GM13977 (cell line): Measurements from ENCODE around the gene GAB3.
"Not testable (repeated sequence)": the region's sequence is repeated elsewhere in the genome, so short reads cannot be mapped to it uniquely, and the experiment has no call there.

ENCODE experiments used
- DNase-seq: peaks from one replicate; pipeline ENCODE4 v3.0.0; 2012; ENCODE audit warnings: low spot score
- in situ Hi-C: fragments of 300-500 bp; cut with MboI; formaldehyde crosslinking; loops from one replicate; pipeline ENCODE4 v1.12.0; 2022; ENCODE audit warnings: low sequenced_read_pairs, low pct_unique_long_range_greater_than_20kb, mixed read lengths, inconsistent platforms; ENCODE audit not compliant: unreplicated experiment
- TF ChIP-seq, protein P1 (sequence below): IDR thresholded peaks from 2 replicates; pipeline ENCODE4 v1.5.1; 2012; ENCODE audit warnings: mild to moderate bottlenecking, control low read depth; ENCODE audit not compliant: insufficient read depth; ENCODE audit errors: extremely low read depth, missing control alignments

Gene GAB3

DNA sequence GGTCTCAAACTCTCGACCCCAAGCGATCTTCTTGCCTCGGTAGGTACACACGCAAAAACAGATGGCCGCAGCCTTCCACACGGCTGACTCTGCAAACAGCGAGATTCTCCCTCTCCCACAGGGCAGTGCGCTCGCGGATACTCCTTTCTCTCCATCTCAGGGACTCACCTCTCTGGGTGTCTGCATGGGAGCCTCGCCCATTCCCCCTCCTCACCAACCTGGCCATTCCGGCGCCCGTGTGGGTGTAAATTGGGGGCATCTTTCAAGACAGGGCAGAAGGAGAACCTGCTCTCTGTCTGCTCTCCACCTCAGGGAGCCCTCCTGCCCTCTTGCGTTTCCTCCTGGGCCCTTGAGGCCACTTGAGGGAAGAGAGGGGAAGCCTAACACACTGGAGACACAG is 101.9 kb downstream of the GAB3 start:
- TF ChIP-seq, protein P1, sequence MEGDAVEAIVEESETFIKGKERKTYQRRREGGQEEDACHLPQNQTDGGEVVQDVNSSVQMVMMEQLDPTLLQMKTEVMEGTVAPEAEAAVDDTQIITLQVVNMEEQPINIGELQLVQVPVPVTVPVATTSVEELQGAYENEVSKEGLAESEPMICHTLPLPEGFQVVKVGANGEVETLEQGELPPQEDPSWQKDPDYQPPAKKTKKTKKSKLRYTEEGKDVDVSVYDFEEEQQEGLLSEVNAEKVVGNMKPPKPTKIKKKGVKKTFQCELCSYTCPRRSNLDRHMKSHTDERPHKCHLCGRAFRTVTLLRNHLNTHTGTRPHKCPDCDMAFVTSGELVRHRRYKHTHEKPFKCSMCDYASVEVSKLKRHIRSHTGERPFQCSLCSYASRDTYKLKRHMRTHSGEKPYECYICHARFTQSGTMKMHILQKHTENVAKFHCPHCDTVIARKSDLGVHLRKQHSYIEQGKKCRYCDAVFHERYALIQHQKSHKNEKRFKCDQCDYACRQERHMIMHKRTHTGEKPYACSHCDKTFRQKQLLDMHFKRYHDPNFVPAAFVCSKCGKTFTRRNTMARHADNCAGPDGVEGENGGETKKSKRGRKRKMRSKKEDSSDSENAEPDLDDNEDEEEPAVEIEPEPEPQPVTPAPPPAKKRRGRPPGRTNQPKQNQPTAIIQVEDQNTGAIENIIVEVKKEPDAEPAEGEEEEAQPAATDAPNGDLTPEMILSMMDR = no peak
- in situ Hi-C loops = no loop called here
- peak; percentile 18 for DNase-seq

DNA sequence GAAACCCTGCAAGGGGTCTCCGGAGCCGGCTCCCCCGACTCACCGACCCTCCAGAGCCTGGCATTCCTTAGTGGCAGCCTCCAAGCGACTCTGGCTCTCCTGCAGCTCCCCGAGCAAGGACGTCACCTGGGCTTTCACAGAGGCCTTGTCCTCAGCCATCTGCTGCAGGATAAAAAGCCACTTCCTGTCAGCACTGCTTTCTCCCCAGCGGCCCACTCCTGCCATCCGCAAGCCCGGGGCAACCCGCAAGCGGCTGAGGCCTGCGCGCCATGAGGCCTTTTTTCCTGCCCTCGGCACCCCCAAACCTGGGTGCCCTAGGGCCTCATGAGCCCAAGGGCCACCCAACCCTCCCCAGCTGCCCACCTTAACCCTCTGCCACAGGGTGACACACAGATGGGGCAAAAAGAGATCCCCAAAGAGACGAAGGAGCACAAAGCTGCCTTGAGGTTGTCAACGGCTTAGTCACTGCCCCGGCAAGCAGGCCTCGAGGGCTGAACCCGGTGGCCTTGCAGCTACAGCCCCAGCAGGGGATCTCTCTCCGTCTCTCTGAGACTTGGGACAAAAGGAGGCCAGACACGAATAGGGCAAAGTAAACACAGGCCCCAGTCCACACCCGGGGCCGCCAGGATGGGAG is 105.0 kb downstream of the GAB3 start:
- in situ Hi-C loops, DNase-seq: not testable (repeated sequence)

DNA sequence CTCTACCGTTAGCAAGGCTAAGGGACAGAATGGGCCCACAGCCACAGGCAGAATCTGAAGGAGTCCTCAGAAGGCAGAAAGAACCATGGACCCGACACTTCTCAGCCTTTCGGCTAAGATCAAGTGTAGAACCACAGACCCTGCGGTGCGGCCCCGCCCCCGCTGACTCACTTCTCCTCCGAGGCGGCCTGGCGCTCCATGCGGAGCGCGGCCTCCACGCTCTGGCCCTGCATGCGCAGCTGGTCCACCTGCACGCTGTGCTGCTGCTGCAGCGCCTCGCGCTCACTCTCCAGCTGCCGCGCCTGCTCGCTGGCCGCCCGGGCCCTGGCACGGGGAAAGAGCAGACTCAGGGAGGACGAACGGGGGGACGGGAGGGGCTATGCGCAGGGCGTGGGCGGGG is 107.2 kb downstream of the GAB3 start:
- in situ Hi-C loops, DNase-seq: not testable (repeated sequence)

DNA sequence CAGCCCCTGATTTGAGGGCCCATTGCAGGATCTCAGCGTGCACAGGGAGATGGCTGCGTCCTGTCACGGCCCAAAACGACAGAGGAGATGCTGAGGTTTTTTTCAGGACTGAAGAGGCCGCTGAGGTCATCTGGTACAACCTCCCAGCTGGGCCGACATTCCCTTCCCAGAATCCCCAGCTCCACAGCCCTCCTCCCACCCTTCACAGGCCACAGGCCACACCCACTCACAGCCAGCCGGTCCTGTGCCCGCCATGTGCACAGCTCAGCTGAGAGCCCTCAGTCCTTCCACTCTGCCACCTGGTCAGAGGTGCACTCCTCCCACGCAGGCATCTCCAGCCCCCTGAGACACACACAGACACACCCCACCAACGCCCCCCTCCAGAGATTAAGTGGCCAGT is 109.1 kb downstream of the GAB3 start:
- in situ Hi-C loops, DNase-seq: not testable (repeated sequence)

DNA sequence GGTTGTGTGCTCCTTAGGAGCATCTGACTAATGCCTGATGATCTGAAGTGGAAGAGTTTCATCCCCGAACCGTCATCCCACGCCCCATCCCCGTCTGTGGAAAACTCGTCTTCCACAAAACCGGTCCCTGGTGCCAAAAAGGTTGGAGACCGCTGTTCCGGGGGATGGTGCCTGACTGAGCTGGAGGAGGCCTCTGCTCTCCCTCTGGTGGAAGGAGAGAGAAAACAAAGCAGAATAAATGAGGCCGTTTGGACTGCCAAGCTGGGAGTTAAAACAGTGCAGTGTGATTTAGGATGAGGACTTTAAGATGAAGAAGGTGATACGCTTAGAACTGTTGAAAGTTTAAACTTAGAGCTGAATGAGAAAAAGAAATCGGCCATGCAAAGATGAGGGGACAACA is 117.2 kb downstream of the GAB3 start:
- DNase-seq, in situ Hi-C loops: not testable (repeated sequence)

DNA sequence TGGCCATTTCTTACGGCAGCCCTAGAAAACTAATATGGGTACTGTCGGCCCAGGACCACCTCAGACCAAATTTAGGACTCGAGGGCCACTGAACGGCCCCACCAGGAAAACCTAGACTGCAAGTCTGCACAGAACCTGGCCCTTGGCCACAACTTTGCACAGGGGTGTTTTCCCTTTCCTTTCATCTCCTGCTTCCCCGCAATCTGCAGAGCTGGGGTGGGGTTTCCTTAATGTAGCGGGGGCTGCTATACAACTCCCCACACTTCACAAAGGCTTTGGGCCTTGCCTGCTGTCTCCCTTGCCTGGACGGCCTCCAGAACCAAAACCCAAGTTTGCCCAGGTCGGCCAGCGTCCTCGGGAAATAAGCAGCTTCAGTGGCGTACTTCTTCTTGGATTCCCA is 119.9 kb downstream of the GAB3 start:
- in situ Hi-C loops = not testable (repeated sequence)

DNA sequence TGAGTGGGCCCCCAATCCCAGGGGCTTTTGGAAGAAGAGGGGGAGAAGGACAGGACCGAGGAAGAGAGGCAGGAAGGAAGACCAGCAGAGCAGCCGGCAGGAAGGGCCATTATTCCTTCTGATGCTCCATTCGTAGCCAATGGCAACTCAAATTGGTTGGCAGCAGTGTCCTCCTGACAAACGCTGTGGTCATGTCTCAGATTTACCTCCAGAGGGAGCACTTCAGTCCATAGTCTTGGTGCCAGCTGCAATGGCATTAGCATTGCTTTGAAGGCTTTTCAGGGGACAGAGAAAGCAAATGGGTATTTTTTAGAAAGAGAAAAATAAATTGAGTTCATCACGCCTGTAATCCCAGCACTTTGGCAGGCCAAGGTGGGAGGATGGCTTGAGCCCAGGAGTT is 121.9 kb downstream of the GAB3 start:
- in situ Hi-C loops, DNase-seq: not testable (repeated sequence)

More for the DNA sequence above, 119.9 kb downstream of the GAB3 start:
- DNase-seq = not testable (repeated sequence)
